Activated CD4-positive, alpha-beta memory T cell treated with anti-CD3 and anti-CD28 coated beads, Interleukin-2, amount 10 ng/mL, durations not matched to agents 7 days and 5 days (primary cell): Measurements from ENCODE around the gene ASTN2. TPM values are rescaled to one million over a fixed set of nuclear protein-coding genes. Genes with fewer than 3 reads are reported as not detected.
A peak's percentile ranks its signal among the peaks of the same experiment; 100 is the strongest.

Experiments
- CTCF ChIA-PET: fragments of 350-600 bp; sonication (Branson Sonifier 250); formaldehyde crosslinking; loops from one replicate; lab custom pipeline; 2021; ENCODE audit warnings: antibody characterized with exemption, inconsistent platforms; lab: Charles Lee
- POLR2A ChIA-PET: fragments of 350-600 bp; sonication (Branson Sonifier 250); formaldehyde crosslinking; loops from one replicate; lab custom pipeline; 2021; ENCODE audit warnings: antibody characterized with exemption; lab: Charles Lee
- DNase-seq: peaks from one replicate; pipeline ENCODE4 v3.0.0-alpha.2; 2020
- H3K27ac Mint-ChIP-seq: one replicate; pipeline ENCODE4 v1.8.0; 2021; ENCODE audit warnings: mild to moderate bottlenecking, mixed read lengths
- H3K27me3 Mint-ChIP-seq: one replicate; pipeline ENCODE4 v1.8.0; 2021; ENCODE audit warnings: mixed read lengths
- H3K36me3 Mint-ChIP-seq: one replicate; pipeline ENCODE4 v1.8.0; 2021; ENCODE audit warnings: low read depth, mixed read lengths
- H3K4me1 Mint-ChIP-seq: one replicate; pipeline ENCODE4 v1.8.0; 2021; ENCODE audit warnings: mixed read lengths
- H3K4me3 Mint-ChIP-seq: one replicate; pipeline ENCODE4 v1.8.0; 2021; ENCODE audit warnings: mild to moderate bottlenecking, mixed read lengths
- H3K9me3 Mint-ChIP-seq: one replicate; pipeline ENCODE4 v1.8.0; 2021; ENCODE audit warnings: mixed read lengths
- total RNA-seq, 2 experiments: library from RNA; stranded (reverse); gene quantifications; one replicate each; pipeline ENCODE4 v1.2.3, GENCODE V29; 2021

The ASTN2 gene
- total RNA-seq, 2 experiments from 2014 or later, result 2.5 to 3.0 TPM

DNA sequence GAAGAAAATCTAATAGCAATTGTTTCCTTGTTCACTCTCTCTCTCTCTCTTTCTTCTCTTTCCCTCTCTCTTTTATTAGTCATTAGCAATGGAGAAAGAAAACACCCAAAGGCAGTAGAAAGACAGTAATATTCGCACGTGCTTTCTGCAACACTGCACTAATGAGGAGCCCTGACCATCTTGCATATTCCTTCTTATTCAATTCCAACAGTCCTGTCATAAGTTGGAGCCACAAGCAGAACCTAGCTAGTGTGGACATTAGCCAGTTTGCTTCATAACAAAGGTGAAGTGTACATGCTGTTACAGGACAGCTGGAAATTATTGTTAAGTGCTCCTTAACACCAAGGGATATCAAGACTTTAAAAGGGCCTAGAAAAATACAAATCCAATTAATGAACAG, 664.3 kb downstream of the ASTN2 start:
- no peak overlapping the region for H3K27ac Mint-ChIP-seq
- H3K9me3 Mint-ChIP-seq, result no peaks in the 10 kb centered on the region
- no peaks in the 10 kb centered on the region for H3K36me3 Mint-ChIP-seq
- ChIA-PET CTCF (no interaction called here), POLR2A (no interaction called here)
- H3K4me3 Mint-ChIP-seq, result no peak overlapping the region
- H3K4me1 Mint-ChIP-seq, result no peaks in the 10 kb centered on the region
- DNase-seq, result no peak
- H3K27me3 Mint-ChIP-seq, result peaks cover 5% of the 10 kb centered on the region

DNA sequence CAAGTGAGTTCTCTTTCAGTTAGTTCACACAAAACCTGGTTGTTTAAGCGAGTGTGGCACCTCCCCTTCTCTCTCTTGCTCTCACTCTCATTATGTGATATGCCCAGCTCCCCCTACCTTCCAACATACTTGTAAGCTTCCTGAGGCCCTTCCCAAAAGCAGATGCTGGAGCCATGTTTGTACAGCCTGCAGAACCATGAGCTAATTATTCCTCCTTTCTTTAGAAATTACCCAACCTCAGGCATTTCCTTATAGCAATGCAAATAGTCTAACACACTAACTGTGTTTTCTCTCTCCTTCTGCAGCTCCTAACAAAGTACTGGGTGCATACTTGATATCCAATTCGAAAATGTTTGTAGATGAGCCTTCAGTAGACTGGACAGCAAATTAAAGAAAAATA, 665.1 kb downstream of the ASTN2 start:
- ChIA-PET CTCF (no interaction called here), POLR2A (no interaction called here)
- Mint-ChIP-seq H3K4me3 (no peak overlapping the region), H3K9me3 (no peaks in the 10 kb centered on the region), H3K36me3 (no peaks in the 10 kb centered on the region), H3K27me3 (peaks cover 5% of the 10 kb centered on the region), H3K4me1 (no peaks in the 10 kb centered on the region), H3K27ac (no peak overlapping the region)
- no peak for DNase-seq

DNA sequence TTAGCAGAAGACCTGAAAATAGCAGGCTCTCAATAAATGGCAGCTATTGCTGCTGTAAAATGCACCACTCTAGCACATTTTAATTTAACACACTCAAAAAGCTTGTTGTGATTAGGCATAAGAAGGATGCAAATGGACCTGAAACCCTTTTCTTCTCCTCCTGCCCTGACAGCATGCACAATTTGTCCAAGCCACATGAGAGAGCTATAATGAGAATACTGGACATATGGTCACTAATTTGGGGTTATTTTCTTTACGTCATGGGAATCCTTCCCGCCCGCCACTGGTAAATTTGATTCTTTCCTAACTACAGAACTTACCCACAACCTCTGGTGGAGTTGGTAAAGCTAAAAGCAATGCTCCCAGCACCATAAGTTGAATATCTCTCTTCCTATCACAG, 665.7 kb downstream of the ASTN2 start:
- ChIA-PET POLR2A (no interaction called here), CTCF (interaction anchor here (0.7 kb wide), 1 partner anchor 12 kb away, joined by 3 read pairs; no protein-coding TSS in a partner anchor)
- Mint-ChIP-seq H3K4me1 (no peaks in the 10 kb centered on the region), H3K27me3 (peaks cover 5% of the 10 kb centered on the region), H3K27ac (no peak overlapping the region), H3K36me3 (no peaks in the 10 kb centered on the region), H3K4me3 (no peak overlapping the region), H3K9me3 (no peaks in the 10 kb centered on the region)
- no peak for DNase-seq

DNA sequence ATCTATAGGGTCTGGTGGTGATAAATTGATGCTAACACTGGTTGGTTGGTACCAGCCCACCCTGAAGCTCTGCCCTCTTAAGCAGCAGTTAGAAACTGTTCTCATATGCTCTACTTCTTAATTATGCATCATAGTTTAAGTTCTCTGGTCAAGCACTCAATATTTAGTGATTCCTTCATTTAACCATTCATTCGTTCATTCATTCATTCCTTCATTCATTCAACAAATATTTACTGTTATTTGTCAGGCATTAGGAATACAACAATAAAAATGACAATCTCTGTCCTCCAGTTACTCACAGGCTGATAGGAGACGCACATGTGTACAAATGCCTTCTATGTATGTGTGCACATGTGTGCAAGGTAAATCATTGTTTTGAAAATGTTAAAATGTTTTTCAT, 673.1 kb downstream of the ASTN2 start:
- H3K4me1 Mint-ChIP-seq, result peaks cover 2% of the 10 kb centered on the region
- no peaks in the 10 kb centered on the region for H3K36me3 Mint-ChIP-seq
- no peak for DNase-seq
- H3K27me3 Mint-ChIP-seq, result no peaks in the 10 kb centered on the region
- H3K27ac Mint-ChIP-seq, result no peak overlapping the region
- no peak overlapping the region for H3K4me3 Mint-ChIP-seq
- ChIA-PET CTCF (no interaction called here), POLR2A (no interaction called here)
- no peaks in the 10 kb centered on the region for H3K9me3 Mint-ChIP-seq

DNA sequence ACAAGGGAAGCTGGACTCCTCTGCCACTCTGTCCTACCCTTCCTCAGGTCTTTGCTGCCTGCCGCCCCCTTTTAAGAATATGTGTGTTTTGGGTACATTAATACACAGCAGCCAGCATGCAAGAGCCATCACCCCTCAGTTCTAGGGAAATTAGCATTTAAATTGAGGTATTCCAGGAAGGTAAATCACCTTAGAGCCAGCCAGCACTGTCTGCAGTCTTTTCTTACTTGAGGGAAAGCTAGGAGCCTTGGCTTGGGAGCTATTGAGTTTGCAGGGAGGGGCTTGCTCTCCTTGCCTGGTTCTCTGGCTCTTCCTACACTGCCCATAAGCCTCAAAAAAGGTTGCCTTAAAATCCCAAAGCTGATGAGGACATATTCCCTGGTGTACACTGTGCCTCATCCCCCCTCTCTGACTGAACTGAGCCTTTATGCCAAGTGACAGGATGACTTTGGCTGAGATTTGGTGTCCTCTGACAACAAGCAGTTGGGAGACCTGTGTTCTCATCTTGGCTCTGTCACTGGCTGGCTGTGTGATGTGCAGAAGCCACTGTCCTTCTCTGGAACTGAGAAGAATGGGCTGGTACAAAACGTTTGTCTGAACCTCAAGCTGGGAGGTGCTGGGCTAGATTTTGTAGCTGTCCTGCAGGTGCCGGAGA, 673.6 kb downstream of the ASTN2 start:
- H3K4me3 Mint-ChIP-seq, result no peak overlapping the region
- ChIA-PET POLR2A (no interaction called here), CTCF (no interaction called here)
- H3K36me3 Mint-ChIP-seq, result no peaks in the 10 kb centered on the region
- no peak for DNase-seq
- no peak overlapping the region for H3K27ac Mint-ChIP-seq
- H3K4me1 Mint-ChIP-seq, result peaks cover 2% of the 10 kb centered on the region
- H3K27me3 Mint-ChIP-seq, result no peaks in the 10 kb centered on the region
- H3K9me3 Mint-ChIP-seq, result no peaks in the 10 kb centered on the region

DNA sequence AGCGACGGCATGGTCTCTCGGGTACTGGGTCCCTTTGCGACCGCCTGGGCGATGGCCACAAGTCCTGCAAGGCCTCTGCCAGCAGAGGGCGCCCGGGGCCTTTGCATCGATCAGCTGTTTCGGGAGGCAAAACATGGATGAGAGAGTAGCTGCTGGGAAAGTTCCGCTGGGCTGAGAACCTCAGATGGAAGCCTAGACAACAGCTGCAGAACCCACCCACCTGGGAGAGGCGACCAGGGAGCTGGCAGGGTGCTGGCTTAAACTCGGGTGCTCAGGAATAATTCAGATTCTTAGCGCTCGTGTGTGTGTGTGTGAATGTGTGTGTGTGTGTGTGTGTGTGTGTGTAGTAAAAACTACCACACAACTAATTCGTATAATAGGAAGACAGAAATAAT, 677.7 kb downstream of the ASTN2 start:
- H3K27ac Mint-ChIP-seq, result no peak overlapping the region
- H3K4me3 Mint-ChIP-seq, result no peak overlapping the region
- no peaks in the 10 kb centered on the region for H3K36me3 Mint-ChIP-seq
- peak; percentile 61 for DNase-seq
- POLR2A ChIA-PET, result no interaction called here
- CTCF ChIA-PET, result interaction anchor here (0.9 to 2.6 kb wide), 10 partner anchors 11 to 674 kb away, joined by 3 to 37 read pairs (median 4); no protein-coding TSS in a partner anchor
- H3K27me3 Mint-ChIP-seq, result no peaks in the 10 kb centered on the region
- peaks cover 2% of the 10 kb centered on the region for H3K4me1 Mint-ChIP-seq
- H3K9me3 Mint-ChIP-seq, result no peaks in the 10 kb centered on the region

DNA sequence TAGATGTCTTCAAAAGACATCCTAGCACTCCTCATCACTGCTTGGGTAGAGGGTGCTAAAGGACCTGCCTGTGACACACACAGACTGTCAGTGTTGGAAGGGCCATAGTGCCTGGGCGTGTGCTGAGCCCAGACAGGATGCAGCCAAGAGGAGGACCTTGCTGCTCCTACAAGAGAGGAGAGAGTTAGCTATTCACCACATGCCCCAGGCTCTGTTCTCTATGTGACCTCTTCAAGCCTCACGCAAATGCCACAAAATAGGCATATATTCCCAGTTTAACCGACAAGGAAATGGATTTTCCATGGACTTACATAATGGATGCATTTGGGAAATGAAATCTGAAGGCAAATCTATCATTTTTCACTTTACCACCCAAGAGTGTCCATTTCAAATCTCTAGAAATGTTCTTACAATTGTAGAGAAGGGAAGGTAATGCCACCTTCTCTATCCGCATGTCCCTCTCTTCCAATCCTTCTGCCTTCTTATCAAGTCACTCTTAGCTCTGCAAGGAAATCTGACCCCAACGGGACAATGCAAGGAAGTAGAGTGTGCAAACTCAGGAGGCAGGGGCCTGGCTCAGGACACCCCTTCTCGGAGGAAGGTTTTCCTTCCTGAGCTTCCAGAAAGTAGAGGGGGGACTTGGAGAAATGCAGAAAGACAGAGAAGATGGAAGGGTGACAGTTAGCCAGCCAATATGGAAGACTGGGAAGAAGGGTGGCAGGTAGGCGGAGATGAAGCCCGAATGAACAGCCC, 678.3 kb downstream of the ASTN2 start:
- POLR2A ChIA-PET, result no interaction called here
- Mint-ChIP-seq H3K4me3 (no peak overlapping the region), H3K27me3 (no peaks in the 10 kb centered on the region), H3K36me3 (no peaks in the 10 kb centered on the region), H3K9me3 (no peaks in the 10 kb centered on the region), H3K4me1 (peaks cover 2% of the 10 kb centered on the region), H3K27ac (no peak overlapping the region)
- DNase-seq, result no peak
- CTCF ChIA-PET, result interaction anchor here (0.9 to 2.6 kb wide), 10 partner anchors 10 to 675 kb away, joined by 3 to 37 read pairs (median 4); no protein-coding TSS in a partner anchor

DNA sequence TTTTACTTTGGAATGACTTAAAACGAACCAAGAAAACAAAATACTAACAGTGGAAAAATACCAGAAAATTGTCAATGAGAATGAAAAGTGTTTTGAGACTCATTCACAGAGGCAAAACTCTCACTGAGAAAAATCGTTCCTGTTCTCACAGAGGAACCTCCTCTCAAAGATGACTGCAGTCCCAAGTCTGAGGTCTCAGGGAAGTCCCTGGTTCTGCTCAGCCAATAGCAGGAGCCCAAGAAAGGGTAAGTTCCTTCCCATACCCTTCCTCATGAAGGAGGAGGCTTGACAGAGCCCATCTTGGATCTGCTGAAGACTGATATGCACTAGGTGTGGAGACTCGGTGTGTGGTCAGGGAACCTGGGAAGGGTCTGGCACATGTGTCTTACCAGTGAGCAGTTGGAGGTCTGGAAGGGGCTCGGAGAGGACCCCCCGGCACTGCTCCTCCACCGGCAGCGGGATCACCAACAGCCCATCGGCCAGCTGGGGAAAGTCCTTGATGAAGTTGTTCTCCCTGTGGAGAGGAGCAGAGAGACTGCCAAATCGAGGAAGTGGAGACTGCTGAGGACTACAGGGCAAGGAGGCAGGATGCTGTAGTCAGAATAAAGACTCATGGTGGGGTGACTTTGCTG, 681.7 kb downstream of the ASTN2 start:
- Mint-ChIP-seq H3K27ac (no peak overlapping the region), H3K9me3 (no peaks in the 10 kb centered on the region), H3K4me3 (no peak overlapping the region), H3K4me1 (peaks cover 2% of the 10 kb centered on the region), H3K36me3 (no peaks in the 10 kb centered on the region), H3K27me3 (no peaks in the 10 kb centered on the region)
- POLR2A ChIA-PET, result no interaction called here
- CTCF ChIA-PET, result no interaction called here
- DNase-seq, result no peak

DNA sequence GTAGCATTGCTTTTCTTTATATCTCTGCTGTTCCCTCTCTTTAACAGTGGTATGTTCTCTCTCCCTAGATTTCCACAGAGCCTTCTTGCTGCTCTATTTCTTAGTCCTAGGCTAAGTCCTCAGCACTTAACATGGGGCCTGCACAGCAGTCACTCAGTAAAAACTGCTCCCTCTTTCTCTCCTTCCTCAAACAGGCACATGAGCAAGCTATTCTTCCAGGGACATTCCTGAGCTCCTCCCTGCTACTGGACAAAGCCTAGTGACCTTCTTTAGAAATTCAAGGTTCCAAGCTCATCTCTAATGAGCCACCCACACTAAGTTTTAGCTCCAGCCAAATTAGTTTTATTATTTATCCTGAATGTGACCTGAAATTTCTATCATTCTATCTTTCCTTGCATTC, 688.3 kb downstream of the ASTN2 start:
- Mint-ChIP-seq H3K4me3 (no peak overlapping the region), H3K36me3 (no peaks in the 10 kb centered on the region), H3K27ac (no peak overlapping the region), H3K9me3 (no peaks in the 10 kb centered on the region), H3K4me1 (no peaks in the 10 kb centered on the region), H3K27me3 (no peaks in the 10 kb centered on the region)
- DNase-seq, result no peak
- ChIA-PET CTCF (interaction anchor here (3.2 kb wide), 1 partner anchor 11 kb away, joined by 12 read pairs; no protein-coding TSS in a partner anchor), POLR2A (no interaction called here)

DNA sequence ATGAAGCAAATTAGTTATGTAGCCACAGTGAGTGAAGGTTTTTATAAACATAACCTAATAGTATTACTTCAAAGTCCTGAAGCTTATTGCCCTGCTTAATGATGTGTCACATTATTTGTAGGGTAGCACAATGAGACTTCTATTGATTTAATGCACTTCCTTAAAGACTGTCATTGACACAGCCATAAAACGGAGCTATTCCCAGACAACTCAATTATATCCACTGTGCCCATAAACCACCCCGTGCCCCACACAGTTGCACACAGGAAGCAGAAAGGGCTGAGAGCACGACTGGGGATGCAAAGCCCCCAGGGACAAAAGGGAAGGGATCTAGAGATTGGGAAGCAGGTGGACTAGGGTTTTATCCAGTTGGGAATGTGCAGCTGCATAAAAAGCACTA, 690.7 kb downstream of the ASTN2 start:
- Mint-ChIP-seq H3K27ac (no peak overlapping the region), H3K27me3 (peaks cover 4% of the 10 kb centered on the region), H3K4me1 (no peaks in the 10 kb centered on the region), H3K36me3 (no peaks in the 10 kb centered on the region), H3K9me3 (no peaks in the 10 kb centered on the region), H3K4me3 (no peak overlapping the region)
- DNase-seq, result no peak
- ChIA-PET POLR2A (no interaction called here), CTCF (no interaction called here)

DNA sequence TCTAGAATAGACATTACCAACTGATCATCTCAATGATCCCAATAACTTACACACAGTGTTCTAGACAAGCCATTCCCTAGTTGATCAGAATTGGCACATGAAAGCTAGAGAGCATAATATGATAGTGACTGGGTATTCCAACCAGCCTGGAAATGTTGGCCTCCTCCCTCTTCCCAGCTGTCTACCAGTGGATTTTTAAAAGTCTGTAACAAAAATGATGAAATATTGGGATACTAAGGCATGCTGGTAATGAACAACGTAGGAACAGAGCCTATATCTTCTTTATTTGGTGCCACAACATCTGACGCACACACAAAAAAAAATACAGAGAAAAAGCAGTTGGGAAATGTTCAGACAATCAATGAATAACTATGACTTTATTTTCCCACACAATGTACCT, 692.9 kb downstream of the ASTN2 start:
- Mint-ChIP-seq H3K27ac (no peak overlapping the region), H3K4me3 (no peak overlapping the region), H3K36me3 (no peaks in the 10 kb centered on the region), H3K27me3 (peaks cover 4% of the 10 kb centered on the region), H3K9me3 (no peaks in the 10 kb centered on the region), H3K4me1 (peaks cover 3% of the 10 kb centered on the region)
- ChIA-PET CTCF (interaction anchor here (1.7 kb wide), 1 partner anchor 16 kb away, joined by 4 read pairs; no protein-coding TSS in a partner anchor), POLR2A (no interaction called here)
- DNase-seq, result no peak

DNA sequence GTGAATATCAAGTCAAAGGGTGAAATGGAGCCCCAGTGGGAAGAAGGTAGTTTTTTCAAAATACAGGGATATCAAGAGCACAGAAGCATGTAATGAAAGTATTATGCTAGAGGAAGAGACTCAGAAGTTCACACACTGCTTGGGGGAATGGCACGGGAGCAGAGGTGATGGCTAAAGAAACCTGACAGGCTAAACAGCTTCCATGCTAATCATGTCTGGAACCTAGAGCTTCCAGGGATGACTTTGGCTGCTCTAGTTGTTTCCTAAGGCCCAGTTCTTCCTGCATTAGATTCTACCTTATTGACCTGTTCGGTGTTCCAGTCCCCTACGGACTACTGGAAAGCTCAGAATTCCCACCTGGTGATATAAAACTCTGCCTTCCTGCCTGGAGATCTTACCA, 693.4 kb downstream of the ASTN2 start:
- CTCF ChIA-PET, result interaction anchor here (1.7 kb wide), 1 partner anchor 16 kb away, joined by 4 read pairs; no protein-coding TSS in a partner anchor

DNA sequence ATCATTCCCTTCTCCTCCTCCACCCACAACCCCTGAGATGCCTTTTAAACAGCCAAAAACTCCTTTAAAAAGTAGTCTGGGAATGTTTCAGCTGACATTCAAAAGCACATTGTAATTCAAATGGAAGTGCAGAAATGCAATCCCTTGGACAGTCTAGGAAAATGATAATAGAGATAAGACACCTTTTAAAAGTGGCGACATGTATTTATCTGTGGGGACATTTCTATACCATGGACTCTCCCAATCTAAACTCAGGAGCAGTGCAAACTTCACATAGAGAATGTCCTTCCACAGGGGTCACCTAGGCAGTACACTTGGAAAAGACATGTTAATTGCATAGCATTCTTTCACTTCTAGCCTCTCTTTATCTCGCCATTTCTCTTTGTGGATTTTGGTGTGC, 694.7 kb downstream of the ASTN2 start:
- Mint-ChIP-seq H3K4me1 (peaks cover 3% of the 10 kb centered on the region), H3K36me3 (no peaks in the 10 kb centered on the region), H3K27ac (no peak overlapping the region), H3K4me3 (no peak overlapping the region), H3K9me3 (no peaks in the 10 kb centered on the region), H3K27me3 (peaks cover 4% of the 10 kb centered on the region)
- ChIA-PET POLR2A (no interaction called here), CTCF (no interaction called here)
- DNase-seq, result no peak

More for the DNA sequence above, 693.4 kb downstream of the ASTN2 start:
- DNase-seq, result no peak
- peaks cover 3% of the 10 kb centered on the region for H3K4me1 Mint-ChIP-seq
- H3K27ac Mint-ChIP-seq, result no peak overlapping the region
- no peaks in the 10 kb centered on the region for H3K36me3 Mint-ChIP-seq
- no peaks in the 10 kb centered on the region for H3K9me3 Mint-ChIP-seq
- peaks cover 4% of the 10 kb centered on the region for H3K27me3 Mint-ChIP-seq
- H3K4me3 Mint-ChIP-seq, result no peak overlapping the region
- POLR2A ChIA-PET, result no interaction called here
